Activated CD8-positive, alpha-beta memory T cell treated with anti-CD3 and anti-CD28 coated beads for 1 hour (primary cell): ENCODE data around the gene HTRA3.
"Not testable (repeated sequence)": the region's sequence is repeated elsewhere in the genome, so short reads cannot be mapped to it uniquely, and the experiment has no call there.

Source experiments
- DNase-seq, 2 donors: peaks; one replicate each; pipeline ENCODE4 v3.0.0-alpha.2; 2020; ENCODE audit warnings: low read depth in 1 of 2; ENCODE audit errors: extremely low read depth in 1 of 2

HTRA3 gene

GRCh38 chr4:8338351-8338961 lies 68.9 kb downstream of the HTRA3 start:
- DNase-seq = no peak

- DNase-seq = no peak
Measured at GRCh38 chr4:8340781-8341241, 71.3 kb downstream of the HTRA3 start.

GRCh38 chr4:8341281-8341680 lies 71.7 kb downstream of the HTRA3 start:
- DNase-seq = not testable (repeated sequence)

- DNase-seq = no peak
Measured at GRCh38 chr4:8341691-8342090, 72.1 kb downstream of the HTRA3 start.

- no peak for DNase-seq
Measured at GRCh38 chr4:8342651-8343261, 73.2 kb downstream of the HTRA3 start.

GRCh38 chr4:8343262-8343966 lies 73.9 kb downstream of the HTRA3 start:
- DNase-seq = no peak

GRCh38 chr4:8343967-8344331 lies 74.4 kb downstream of the HTRA3 start:
- DNase-seq = no peak

- DNase-seq = no peak
Measured at GRCh38 chr4:8344377-8344776, 74.8 kb downstream of the HTRA3 start.

GRCh38 chr4:8345053-8345945 lies 75.7 kb downstream of the HTRA3 start:
- DNase-seq = no peak

GRCh38 chr4:8345946-8346814 lies 76.6 kb downstream of the HTRA3 start:
- DNase-seq = no peak

- no peak for DNase-seq
Measured at GRCh38 chr4:8346838-8347605, 77.5 kb downstream of the HTRA3 start.

- no peak for DNase-seq
Measured at GRCh38 chr4:8347660-8348059, 78.1 kb downstream of the HTRA3 start.

GRCh38 chr4:8348071-8348470 lies 78.5 kb downstream of the HTRA3 start:
- no peak for DNase-seq

GRCh38 chr4:8349236-8349635 lies 79.7 kb downstream of the HTRA3 start:
- not testable (repeated sequence) for DNase-seq

- no peak for DNase-seq
Measured at GRCh38 chr4:8349664-8350236, 80.2 kb downstream of the HTRA3 start.

- DNase-seq = no peak
Measured at GRCh38 chr4:8350352-8350751, 80.8 kb downstream of the HTRA3 start.

- DNase-seq = no peak
Measured at GRCh38 chr4:8350841-8351461, 81.4 kb downstream of the HTRA3 start.

- no peak for DNase-seq
Measured at GRCh38 chr4:8351931-8352367, 82.4 kb downstream of the HTRA3 start.
